Hypothalamus (tissue), 51 donors: Measurements from ENCODE around the gene KIF26A.

Experiments
- DNase-seq, 51 donors: peaks; one replicate each; lab custom pipeline; 2025; lab: John Stamatoyannopoulos, UW

Gene KIF26A

GRCh38 chr14:104138098-104138717, at the start of gene KIF26A:
Gene KIF26A (plus strand): TSS chr14:104138587. CDS start chr14:104138723, 136 bp downstream.
- DNase-seq, result peak in 1 of 51 donors; percentile 42

- DNase-seq, result no peak
Measured at GRCh38 chr14:104090071-104090748, 48.2 kb upstream of the KIF26A start.

GRCh38 chr14:104091061-104091926, 47.1 kb upstream of the KIF26A start:
- no peak for DNase-seq

GRCh38 chr14:104091927-104092771, 46.2 kb upstream of the KIF26A start:
- DNase-seq, result no peak

- no peak for DNase-seq
Measured at GRCh38 chr14:104092931-104093365, 45.4 kb upstream of the KIF26A start.

- no peak for DNase-seq
Measured at GRCh38 chr14:104093366-104094055, 44.9 kb upstream of the KIF26A start.

- DNase-seq, result no peak
Measured at GRCh38 chr14:104094056-104094708, 44.2 kb upstream of the KIF26A start.

- peak in 42 of 51 donors; percentile 6 to 74 (median 34) for DNase-seq
Measured at GRCh38 chr14:104094709-104095425, 43.5 kb upstream of the KIF26A start.

- no peak for DNase-seq
Measured at GRCh38 chr14:104095426-104096310, 42.7 kb upstream of the KIF26A start.

GRCh38 chr14:104096318-104096717, 42.1 kb upstream of the KIF26A start:
- DNase-seq, result no peak

GRCh38 chr14:104096751-104097700, 41.4 kb upstream of the KIF26A start:
- peak in 1 of 51 donors; percentile 5 for DNase-seq

GRCh38 chr14:104098272-104099095, 39.9 kb upstream of the KIF26A start:
- no peak for DNase-seq

- no peak for DNase-seq
Measured at GRCh38 chr14:104099096-104100041, 39.0 kb upstream of the KIF26A start.
